Stimulated activated CD4-positive, alpha-beta T cell treated with anti-CD3 and anti-CD28 coated beads, Interleukin-12 subunit alpha, Interleukin-12 subunit beta, amount 100 ng/mL, for 4 hours (primary cell): ENCODE data around the gene ASTN2.

Experiments used
- DNase-seq: peaks from one replicate; pipeline ENCODE4 v3.0.0-alpha.2; 2020

The ASTN2 gene

GRCh38 chr9:116641292-116642059 is 773.4 kb downstream of the ASTN2 start:
- DNase-seq = no peak

DNA sequence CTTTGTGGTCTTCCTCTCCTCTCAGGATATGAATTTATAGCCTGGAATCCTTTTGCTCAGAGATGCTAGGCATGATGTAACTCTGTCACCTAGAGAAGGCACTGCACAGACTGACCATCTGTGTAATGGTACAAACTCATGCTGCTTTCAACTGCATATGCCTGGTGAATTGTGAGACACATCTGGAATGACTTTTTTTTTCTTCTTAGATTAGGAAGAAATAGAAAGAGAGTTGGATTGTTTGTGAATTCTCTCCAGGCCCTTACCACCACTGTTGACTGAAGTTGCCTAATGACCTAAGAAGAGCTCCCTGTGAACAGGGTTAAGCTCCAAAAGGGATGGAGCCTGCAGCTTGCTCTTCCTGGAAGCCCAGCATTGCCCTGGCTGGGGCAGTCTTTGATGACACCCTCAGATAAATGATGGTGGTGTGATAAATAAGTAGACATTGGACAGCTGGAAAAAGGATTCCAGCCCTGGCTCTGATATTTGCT is 775.6 kb downstream of the ASTN2 start:
- no peak for DNase-seq

DNA sequence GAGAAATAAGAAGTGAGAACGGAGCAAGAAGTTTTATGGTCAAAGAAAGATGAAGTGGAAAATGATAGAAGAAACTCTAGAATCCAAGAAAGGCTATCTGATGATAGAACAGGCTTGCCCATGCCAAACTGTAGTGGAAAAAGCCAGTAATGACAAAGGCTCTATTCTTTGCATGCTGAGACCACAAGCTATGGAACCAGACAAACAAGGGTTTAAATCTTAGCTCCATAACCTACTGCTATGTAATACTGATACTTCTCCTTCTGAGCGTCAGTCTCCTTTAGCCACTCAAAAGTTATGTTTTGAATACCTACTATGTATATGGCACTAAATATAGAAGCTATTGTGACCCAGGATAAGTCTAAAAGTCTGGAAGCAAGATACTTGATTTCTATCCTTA is 778.9 kb downstream of the ASTN2 start:
- DNase-seq = no peak

DNA sequence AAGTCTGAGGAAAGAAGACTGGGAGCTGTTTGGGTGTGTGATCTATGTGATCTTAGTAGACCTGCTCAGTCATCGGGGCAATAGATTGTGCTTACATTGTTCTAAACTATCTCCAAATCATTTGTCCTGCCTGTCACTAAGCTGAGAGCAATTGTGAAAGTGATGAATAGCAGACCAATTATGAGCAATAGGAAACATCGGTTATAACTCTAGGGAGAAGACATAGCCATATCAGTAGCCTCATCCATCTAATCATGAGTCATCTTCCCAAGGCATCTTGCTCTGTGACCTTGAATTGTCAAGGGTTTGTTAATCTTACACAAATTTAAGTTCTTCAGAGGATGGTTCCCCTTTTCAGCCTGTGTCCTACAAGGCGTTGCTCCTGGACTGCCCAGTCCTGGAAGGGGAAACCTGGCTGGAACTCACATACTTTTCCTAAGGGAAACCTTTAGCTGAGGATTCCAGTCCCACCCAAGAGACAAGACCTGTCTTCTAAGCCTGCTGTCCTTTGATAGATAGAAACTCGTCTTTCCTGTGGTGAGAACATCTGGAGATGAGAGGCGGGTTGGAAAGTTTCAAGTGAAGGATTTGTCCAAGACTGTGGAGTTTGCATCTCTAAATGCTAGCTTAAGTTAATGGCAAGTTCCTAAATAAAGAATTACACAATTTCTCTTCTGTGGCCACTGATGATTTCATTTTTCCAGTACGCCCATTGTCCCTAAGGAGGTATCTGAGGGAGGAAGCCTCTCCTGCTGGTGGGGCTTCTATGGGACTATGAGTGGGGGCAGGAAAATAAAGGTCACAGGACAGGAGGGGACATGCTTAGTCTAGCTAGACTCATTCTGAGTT is 781.6 kb downstream of the ASTN2 start:
- no peak for DNase-seq

GRCh38 chr9:116629634-116630033 is 785.2 kb downstream of the ASTN2 start:
- DNase-seq = no peak

DNA sequence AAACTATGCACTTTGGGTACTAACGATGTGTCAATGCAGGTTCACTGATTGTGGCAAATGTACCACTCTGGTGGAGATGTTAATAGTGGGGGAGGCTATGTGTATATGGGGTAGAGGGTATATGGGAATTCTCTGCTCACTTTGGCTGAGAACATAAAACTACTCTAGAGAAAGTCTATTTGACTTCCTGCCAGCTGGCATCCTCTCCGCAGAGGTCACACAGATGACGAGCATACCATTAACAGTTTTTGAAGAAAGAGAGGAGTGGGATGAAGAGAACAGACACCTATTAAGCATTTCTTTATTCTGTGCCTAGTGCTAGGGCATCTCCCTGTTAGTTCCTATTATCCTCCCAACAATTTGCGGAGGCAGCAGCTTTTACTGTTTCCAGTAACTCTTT is 786.1 kb downstream of the ASTN2 start:
- DNase-seq = no peak

DNA sequence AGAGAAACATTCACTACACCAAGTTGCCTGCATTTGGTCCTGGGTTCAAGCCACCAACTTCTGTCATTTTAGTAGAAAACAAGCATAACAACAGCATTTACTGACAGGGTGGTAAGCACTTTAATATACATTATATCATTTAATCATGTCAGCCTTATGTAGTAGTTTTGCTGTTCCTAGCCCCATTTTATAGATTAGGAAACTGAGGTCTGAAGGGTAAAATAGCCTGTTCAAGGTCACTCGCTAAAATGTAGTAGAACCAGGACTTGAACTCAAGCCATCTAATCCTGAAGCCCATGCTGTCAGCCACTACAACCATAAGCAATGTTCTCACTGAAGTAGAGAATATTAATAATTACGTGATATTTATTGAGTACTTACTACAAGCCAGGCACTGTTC is 787.4 kb downstream of the ASTN2 start:
- no peak for DNase-seq

DNA sequence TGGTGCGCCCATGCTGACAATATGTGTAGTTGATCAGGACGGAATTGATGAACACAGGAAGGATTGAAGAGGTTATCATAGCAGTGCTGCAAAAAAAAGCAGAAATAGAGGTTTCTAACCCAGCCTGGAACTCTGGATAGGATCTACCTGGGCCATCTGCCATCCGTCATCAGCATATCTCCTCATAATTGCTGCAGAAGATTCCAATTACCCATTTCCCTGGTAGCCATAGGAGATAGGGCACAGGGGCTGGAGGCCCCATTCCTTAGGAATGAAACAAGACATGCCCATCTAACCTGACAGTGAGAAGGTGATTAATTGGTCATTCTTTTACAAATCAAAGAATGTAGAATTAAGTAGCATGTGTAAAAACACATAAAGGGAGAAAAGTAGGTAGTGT is 788.1 kb downstream of the ASTN2 start:
- no peak for DNase-seq

- DNase-seq = no peak
Measured at GRCh38 chr9:116623715-116624114, 791.1 kb downstream of the ASTN2 start.

- DNase-seq = no peak
Measured at GRCh38 chr9:116617389-116617788, 797.5 kb downstream of the ASTN2 start.

GRCh38 chr9:116616304-116616914 is 798.4 kb downstream of the ASTN2 start:
- DNase-seq = no peak

DNA sequence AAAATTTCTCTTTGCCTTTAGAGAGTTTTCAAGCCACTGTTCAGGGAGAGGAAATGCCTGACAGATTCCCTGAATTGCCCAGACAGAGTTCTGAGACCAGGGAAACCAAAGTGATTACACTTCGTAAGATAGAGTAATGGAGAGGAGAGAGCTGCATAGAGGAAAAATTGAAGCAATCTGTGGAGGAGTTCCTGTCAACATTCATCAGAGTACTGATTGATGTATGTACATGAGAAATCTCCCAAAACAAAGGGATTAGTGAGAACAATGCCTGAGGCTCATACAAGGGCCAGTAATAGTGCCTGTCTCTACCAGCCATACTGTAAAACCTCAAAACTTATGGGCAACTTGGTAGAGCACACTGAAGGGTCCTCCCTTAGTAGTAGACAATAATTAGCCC is 806.8 kb downstream of the ASTN2 start:
- DNase-seq = no peak

GRCh38 chr9:116605904-116606341 is 808.9 kb downstream of the ASTN2 start:
- DNase-seq = no peak

DNA sequence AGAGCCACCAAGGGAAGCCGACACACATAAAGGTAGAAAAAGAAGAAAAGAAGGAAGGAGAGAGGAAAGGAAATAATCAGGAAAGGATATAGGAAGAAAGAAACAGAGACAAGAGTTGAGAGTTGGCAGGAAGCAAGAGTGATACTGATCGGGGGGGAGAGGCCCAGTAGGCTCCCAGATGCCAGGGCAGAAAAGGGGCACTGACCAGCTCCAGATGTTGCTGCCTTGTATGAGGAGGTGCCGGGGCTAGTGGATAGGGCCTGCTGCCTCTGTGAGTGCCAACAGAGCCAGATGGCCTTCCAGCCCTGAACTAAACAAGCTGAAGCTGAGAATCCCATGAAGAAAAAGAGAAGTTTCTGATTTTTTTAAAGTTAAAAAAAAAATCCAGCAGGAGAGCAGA is 809.8 kb downstream of the ASTN2 start:
- no peak for DNase-seq

- no peak for DNase-seq
Measured at GRCh38 chr9:116604251-116604650, 810.6 kb downstream of the ASTN2 start.

DNA sequence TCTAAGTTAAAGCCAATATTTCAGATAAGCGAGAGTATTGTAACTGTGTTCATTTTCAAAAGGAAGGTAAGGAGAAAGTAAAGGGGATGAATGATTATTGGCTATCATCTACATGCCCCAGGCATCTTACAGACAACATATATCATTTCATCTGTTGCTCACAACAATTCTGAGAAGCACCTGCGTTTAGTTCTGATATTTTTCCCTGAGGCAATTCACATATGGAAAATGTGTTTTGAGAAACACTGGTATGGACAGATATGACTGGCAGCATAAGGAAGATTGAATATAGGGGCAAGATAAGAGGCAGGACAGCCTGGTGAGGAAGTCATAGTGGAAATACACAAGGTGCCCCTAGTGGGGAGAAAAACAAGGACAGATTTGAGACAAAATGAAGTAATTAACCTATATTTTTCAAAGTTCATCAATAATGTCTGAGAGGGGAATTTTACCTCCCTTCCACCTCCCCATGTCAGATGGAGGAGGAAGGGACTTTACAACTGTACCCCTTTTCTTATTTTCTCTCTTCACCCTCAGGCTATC is 815.4 kb downstream of the ASTN2 start:
- DNase-seq = no peak

GRCh38 chr9:116596646-116597045 is 818.2 kb downstream of the ASTN2 start:
- DNase-seq = no peak

DNA sequence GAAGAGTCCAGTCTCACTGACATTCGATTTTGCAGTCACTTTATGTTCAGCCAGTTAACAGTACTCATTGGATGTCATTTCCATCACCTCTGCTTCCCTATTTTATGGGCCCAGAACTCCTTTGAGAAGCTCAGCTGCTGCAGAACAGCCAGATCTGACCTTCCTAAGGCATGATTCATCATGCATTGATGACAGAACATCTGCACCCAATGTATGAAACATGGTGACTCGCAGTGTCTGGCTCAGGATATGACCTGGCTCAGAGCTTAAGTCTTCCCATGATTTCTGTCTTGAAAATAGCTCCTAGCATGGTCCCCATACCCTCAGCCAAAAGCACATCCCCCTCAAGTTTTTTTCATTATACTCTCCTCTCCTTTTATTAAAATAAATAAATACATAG is 820.3 kb downstream of the ASTN2 start:
- no peak for DNase-seq

GRCh38 chr9:116592970-116593369 is 821.9 kb downstream of the ASTN2 start:
- DNase-seq = no peak

GRCh38 chr9:116589392-116590354 is 825.2 kb downstream of the ASTN2 start:
- DNase-seq = no peak

GRCh38 chr9:116587919-116588318 is 826.9 kb downstream of the ASTN2 start:
- no peak for DNase-seq

DNA sequence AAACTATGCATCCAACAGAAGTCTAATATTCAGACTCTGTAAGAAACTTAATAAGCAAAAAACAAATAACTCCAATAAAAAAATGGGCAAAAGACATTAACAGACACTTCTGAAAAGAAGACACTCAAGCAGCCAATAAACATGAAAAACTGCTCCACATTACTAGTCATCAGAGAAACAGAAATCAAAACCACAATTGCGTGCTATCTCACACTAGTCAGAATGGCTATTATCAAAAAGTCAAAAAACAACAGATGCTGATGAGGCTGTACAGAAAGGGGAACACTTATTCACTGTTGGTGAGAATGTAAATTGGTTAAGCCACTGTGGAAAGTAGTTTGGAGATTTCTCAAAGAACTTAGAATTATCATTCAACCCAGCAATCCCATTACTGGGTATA is 829.0 kb downstream of the ASTN2 start:
- DNase-seq = no peak
